GM13976 (cell line): ENCODE data around the gene PRRC2C.
"Not testable (repeated sequence)": the region's sequence is repeated elsewhere in the genome, so short reads cannot be mapped to it uniquely, and the experiment has no call there.

ENCODE experiments used
- DNase-seq: peaks from one replicate; pipeline ENCODE4 v3.0.0; 2012; ENCODE audit warnings: low spot score
- CTCF ChIP-seq: IDR thresholded peaks from 2 replicates; pipeline ENCODE4 v1.5.1; 2012; ENCODE audit warnings: borderline replicate concordance, mild to moderate bottlenecking; ENCODE audit not compliant: insufficient read depth; ENCODE audit errors: extremely low read depth, missing control alignments, control extremely low read depth
- in situ Hi-C: fragments of 300-500 bp; cut with MboI; formaldehyde crosslinking; loops from one replicate; pipeline ENCODE4 v1.12.0; 2022; ENCODE audit warnings: low sequenced_read_pairs, mixed read lengths, inconsistent platforms; ENCODE audit not compliant: unreplicated experiment

The PRRC2C gene

GRCh38 chr1:171588230-171588629, 102.9 kb downstream of the PRRC2C start:
- no peak for TF ChIP-seq CTCF
- no peak for DNase-seq
- in situ Hi-C loops = no loop called here

DNA sequence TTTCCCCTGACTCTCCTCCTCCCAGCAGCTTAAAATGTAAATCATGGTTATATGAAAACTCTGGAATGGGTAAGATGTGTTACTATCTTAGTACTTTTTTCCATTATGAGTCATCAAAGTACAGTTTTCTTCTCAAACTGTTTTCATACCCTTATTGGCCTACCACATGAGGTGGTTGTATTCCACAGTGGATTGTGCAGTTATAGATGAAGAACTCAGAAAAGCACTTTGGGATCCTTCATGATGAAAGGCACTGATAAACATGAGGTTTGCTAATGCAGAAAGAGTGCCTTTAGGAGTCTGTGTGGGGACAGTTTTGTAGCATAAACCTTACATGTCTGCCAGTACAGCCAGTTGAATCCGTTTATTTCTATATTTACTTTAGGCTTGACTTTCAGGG, 104.7 kb downstream of the PRRC2C start:
- DNase-seq = no peak
- no peak for TF ChIP-seq CTCF
- in situ Hi-C loops = no loop called here

- no peak for DNase-seq
- no peak for TF ChIP-seq CTCF
- in situ Hi-C loops = no loop called here
These were observed 110.0 kb downstream of the PRRC2C start for GRCh38 chr1:171595324-171595723.

GRCh38 chr1:171596119-171596518, 110.8 kb downstream of the PRRC2C start:
- no peak for TF ChIP-seq CTCF
- no peak for DNase-seq
- in situ Hi-C loops = no loop called here

DNA sequence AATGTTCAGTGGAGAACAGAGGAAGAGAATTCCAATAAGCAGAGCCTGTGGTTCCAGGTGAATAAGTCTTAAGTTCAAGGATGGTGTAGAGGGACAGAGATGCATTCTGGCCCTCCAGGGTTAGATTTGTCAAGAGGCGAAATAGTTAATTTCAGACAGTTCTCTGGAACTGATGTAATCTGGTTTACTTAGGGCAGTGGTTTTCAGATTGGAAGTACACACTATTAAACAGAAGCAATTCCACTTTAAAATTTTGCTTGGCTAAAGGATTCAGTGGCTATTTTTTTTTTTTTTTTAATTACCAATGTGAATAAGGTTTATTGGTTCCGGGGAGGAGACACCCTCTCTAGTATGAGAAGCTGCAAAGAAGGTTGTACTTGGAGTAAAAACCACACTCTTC, 111.4 kb downstream of the PRRC2C start:
- no peak for DNase-seq
- TF ChIP-seq CTCF = no peak
- in situ Hi-C loops = no loop called here

DNA sequence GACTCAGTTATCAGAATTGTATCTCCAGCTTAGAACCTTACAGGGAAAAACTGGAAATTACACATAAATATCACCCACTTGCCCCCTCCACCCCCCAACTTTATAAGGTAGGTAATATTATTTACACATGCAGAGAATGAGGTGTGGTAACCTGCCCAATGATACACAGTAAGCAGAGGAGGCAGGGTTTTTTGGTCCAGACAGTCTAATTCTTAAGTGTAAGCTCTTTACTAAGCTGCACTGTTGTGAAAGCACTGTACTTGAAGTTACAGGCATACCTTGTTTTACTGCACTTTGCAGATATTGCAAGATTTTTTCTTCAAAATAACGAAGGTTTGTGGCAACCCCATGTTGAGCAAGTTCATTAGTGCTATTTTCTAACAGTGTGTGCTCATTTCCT, 111.9 kb downstream of the PRRC2C start:
- in situ Hi-C loops = no loop called here
- TF ChIP-seq CTCF = no peak
- DNase-seq = no peak

DNA sequence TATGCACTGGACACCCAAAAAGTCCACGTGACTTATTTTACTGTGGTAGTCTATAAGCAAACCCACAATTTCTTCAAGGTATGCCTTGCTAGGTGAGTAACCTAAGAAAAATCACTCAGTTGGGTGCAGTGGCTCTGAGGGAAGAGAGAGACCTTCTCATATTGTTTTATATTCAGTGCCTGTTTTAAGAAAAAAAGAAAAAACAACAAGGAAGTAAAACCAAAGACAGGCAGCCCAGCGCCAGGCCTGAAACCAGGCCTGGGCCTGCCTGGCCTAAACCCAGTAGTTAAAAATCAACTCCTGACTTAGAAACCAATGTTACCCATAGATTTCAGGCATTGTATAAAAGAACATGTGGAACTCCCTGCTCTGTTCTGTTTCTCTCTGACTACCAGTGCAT, 115.0 kb downstream of the PRRC2C start:
- DNase-seq, in situ Hi-C loops: not testable (repeated sequence)
